HG03025 (cell line): ENCODE results near the gene CDH5.
"Not testable (repeated sequence)": the region's sequence is repeated elsewhere in the genome, so short reads cannot be mapped to it uniquely, and the experiment has no call there.

Experiments
- ATAC-seq: cut with Tn5 transposase; IDR thresholded peaks from one replicate; pipeline ENCODE4 v1.9.1; 2021; ENCODE audit warnings: mild to moderate bottlenecking, moderate library complexity; ENCODE audit not compliant: unreplicated experiment, low FRiP score

The CDH5 gene

GRCh38 chr16:66431760-66432159 is 65.3 kb downstream of the CDH5 start:
- no peak for ATAC-seq

- ATAC-seq, result no peak
Observed at GRCh38 chr16:66432429-66432828, 65.9 kb downstream of the CDH5 start.

GRCh38 chr16:66434619-66435430 is 68.3 kb downstream of the CDH5 start:
- no peak for ATAC-seq

- no peak for ATAC-seq
Observed at GRCh38 chr16:66435896-66436295, 69.4 kb downstream of the CDH5 start.

GRCh38 chr16:66437391-66437945 is 71.0 kb downstream of the CDH5 start:
- ATAC-seq, result no peak

- ATAC-seq, result no peak
Observed at GRCh38 chr16:66438536-66438935, 72.0 kb downstream of the CDH5 start.

- no peak for ATAC-seq
Observed at GRCh38 chr16:66439051-66439730, 72.7 kb downstream of the CDH5 start.

GRCh38 chr16:66440271-66440802 is 73.8 kb downstream of the CDH5 start:
- no peak for ATAC-seq

- no peak for ATAC-seq
Observed at GRCh38 chr16:66440970-66441369, 74.5 kb downstream of the CDH5 start.

GRCh38 chr16:66441586-66442375 is 75.3 kb downstream of the CDH5 start:
- ATAC-seq, result no peak

- ATAC-seq, result no peak
Observed at GRCh38 chr16:66442502-66443268, 76.2 kb downstream of the CDH5 start.

GRCh38 chr16:66443269-66443652 is 76.8 kb downstream of the CDH5 start:
- ATAC-seq, result no peak

- no peak for ATAC-seq
Observed at GRCh38 chr16:66444049-66444481, 77.6 kb downstream of the CDH5 start.

- no peak for ATAC-seq
Observed at GRCh38 chr16:66446737-66447136, 80.2 kb downstream of the CDH5 start.

GRCh38 chr16:66447491-66447890 is 81.0 kb downstream of the CDH5 start:
- no peak for ATAC-seq

- no peak for ATAC-seq
Observed at GRCh38 chr16:66451548-66451947, 85.1 kb downstream of the CDH5 start.

- not testable (repeated sequence) for ATAC-seq
Observed at GRCh38 chr16:66453230-66453629, 86.7 kb downstream of the CDH5 start.
